MM.1S (cell line): ENCODE measurements around the gene MAPK8IP2.

Experiments used
- CTCF ChIP-seq: fragments of 300-600 bp; sonication (generic); IDR thresholded peaks from 2 replicates; pipeline ENCODE4 v1.5.1; 2016; ENCODE audit warnings: antibody characterized with exemption, low read length, mixed read lengths
- EZH2phosphoT487 ChIP-seq: fragments of 300-600 bp; sonication (generic); IDR thresholded peaks from 2 replicates; pipeline ENCODE4 v1.6.1; 2018; ENCODE audit warnings: antibody characterized with exemption, low read length

GRCh38 chr22:50568626-50569025 lies 32.0 kb upstream of the MAPK8IP2 start:
- TF ChIP-seq CTCF (no peak), EZH2phosphoT487 (no peak)
